ENCODE results near the gene SEPTIN5. TPM values are rescaled to one million over a fixed set of nuclear protein-coding genes. Genes with fewer than 3 reads are reported as not detected.

SEPTIN5 gene
- 103 and 108 TPM in 2 replicates for total RNA-seq
- long read RNA-seq, result 0 reads

- peaks cover 41% of the 10 kb centered on the region for H3K4me1 Mint-ChIP-seq (ENCODE audit: unreplicated experiment)
- H3K27me3 Mint-ChIP-seq (ENCODE audit: unreplicated experiment), result no peaks in the 10 kb centered on the region
- H3K27ac Mint-ChIP-seq (ENCODE audit: unreplicated experiment), result peak within 1 kb of the TSS; percentile 56
- no peak for DNase-seq (ENCODE audit: extremely low spot score, unreplicated experiment)
- H3K9me3 Mint-ChIP-seq (ENCODE audit: unreplicated experiment), result no peaks in the 10 kb centered on the region
- peak within 1 kb of the TSS; percentile 76 for H3K4me3 Mint-ChIP-seq (ENCODE audit: unreplicated experiment)
- TF ChIP-seq, protein P1, sequence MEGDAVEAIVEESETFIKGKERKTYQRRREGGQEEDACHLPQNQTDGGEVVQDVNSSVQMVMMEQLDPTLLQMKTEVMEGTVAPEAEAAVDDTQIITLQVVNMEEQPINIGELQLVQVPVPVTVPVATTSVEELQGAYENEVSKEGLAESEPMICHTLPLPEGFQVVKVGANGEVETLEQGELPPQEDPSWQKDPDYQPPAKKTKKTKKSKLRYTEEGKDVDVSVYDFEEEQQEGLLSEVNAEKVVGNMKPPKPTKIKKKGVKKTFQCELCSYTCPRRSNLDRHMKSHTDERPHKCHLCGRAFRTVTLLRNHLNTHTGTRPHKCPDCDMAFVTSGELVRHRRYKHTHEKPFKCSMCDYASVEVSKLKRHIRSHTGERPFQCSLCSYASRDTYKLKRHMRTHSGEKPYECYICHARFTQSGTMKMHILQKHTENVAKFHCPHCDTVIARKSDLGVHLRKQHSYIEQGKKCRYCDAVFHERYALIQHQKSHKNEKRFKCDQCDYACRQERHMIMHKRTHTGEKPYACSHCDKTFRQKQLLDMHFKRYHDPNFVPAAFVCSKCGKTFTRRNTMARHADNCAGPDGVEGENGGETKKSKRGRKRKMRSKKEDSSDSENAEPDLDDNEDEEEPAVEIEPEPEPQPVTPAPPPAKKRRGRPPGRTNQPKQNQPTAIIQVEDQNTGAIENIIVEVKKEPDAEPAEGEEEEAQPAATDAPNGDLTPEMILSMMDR (IDR thresholded peaks at IDR 0.05), result no peak
- H3K36me3 Mint-ChIP-seq (ENCODE audit: unreplicated experiment), result no peaks in the 10 kb centered on the region
These were observed at the start of gene SEPTIN5 for GRCh38 chr22:19714312-19715187. Gene SEPTIN5 (plus strand): TSS chr22:19714503. CDS start chr22:19714589, 86 bp downstream.

DNA sequence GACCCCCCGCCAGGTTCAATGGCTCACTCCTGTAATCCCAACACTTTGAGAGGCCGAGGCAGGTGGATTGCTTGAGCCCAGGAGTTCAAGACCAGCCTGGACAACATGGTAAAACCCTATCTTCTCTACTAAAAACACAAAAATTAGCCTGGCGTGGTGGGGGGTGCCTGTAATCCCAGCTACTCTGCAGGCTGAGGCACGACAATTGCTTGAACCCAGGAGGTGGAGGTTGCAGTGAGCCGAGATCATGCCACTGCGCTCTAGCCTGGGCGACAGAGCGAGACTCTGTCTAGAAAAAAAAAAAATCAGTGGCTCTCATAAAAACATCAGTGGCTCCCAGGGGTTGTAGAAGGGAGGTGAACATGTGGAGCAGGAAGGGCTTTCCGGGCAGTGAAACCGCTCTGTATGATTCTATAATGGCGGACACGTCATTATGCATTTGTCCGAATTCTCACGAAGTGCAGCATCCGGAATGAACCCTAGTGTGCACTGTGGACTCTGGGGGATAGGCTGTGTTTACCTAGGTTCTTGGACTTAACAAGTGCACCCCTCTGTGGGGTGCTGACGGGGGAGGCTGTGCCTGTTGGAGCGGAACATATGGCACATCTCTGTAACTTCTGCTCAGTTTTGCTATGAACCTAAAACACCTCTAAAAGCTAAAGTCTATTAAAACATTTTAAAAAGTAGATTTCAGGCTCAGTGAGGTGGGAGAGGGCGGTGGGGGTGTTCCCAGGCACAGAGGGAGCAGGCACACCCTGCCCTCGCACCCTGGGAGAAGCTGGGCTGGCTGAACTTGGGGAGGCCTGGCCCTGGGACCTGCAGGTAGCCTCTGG lies 49.1 kb upstream of the SEPTIN5 start:
- H3K4me3 Mint-ChIP-seq (ENCODE audit: unreplicated experiment), result peak overlapping the region; percentile 38

DNA sequence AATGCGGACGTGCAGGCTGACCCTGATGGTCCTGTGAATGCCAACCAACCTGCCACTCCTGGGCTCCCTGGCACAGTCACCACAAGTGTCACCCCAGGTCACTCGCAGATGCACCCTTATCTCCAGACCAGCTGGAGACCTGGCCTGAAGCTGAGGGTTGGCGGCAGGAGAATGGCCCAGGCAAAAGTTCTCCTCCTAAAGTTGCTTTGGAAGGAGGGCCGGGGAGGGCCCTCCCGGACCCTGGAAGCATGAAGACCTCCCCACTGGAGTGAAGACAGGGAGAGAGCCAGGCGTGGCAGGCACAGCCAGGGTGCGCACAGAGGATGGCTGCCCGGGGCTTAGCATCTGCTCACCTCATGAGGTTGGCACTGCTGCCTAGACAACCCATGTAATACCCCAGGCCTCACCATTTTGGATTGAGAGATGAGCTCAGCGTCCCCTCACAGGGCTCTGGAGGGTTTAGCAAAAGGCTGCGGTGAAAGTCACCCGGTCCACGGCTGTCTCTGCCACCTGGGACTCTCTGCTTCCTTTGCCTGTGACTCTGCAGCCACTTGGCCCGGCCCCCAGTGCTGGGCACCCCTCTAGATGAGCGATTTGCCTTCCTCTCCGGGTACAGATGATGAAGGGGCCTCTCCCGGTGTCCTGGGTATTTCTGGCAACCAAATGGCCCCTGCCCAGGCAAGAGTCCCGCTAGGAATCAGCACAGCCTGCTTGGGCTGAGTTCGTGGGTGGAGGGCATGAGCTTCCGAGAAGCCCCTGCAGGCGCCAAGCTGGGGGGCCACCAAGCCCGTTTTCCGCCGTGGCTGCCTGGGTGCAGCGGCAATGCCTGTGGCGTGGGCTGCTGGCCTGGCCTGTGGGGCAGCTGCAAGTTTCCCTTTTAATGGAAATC lies 48.3 kb upstream of the SEPTIN5 start:
- H3K36me3 Mint-ChIP-seq (ENCODE audit: unreplicated experiment), result no peaks in the 10 kb centered on the region
- peak overlapping the region; percentile 97 for H3K27ac Mint-ChIP-seq (ENCODE audit: unreplicated experiment)
- no peaks in the 10 kb centered on the region for H3K9me3 Mint-ChIP-seq (ENCODE audit: unreplicated experiment)
- peaks cover 91% of the 10 kb centered on the region for H3K4me1 Mint-ChIP-seq (ENCODE audit: unreplicated experiment)
- H3K4me3 Mint-ChIP-seq (ENCODE audit: unreplicated experiment), result peak overlapping the region; percentile 67
- no peaks in the 10 kb centered on the region for H3K27me3 Mint-ChIP-seq (ENCODE audit: unreplicated experiment)
- peak; percentile 83 for DNase-seq (ENCODE audit: extremely low spot score, unreplicated experiment)
- TF ChIP-seq, protein P1 (IDR thresholded peaks at IDR 0.05), result no peak

More for the DNA sequence above, 49.1 kb upstream of the SEPTIN5 start:
- peak; percentile 74 for DNase-seq (ENCODE audit: extremely low spot score, unreplicated experiment)
- TF ChIP-seq, protein P1 (IDR thresholded peaks at IDR 0.05), result no peak
- peaks cover 86% of the 10 kb centered on the region for H3K4me1 Mint-ChIP-seq (ENCODE audit: unreplicated experiment)
- H3K27ac Mint-ChIP-seq (ENCODE audit: unreplicated experiment), result peak overlapping the region; percentile 97
- no peaks in the 10 kb centered on the region for H3K9me3 Mint-ChIP-seq (ENCODE audit: unreplicated experiment)
- H3K27me3 Mint-ChIP-seq (ENCODE audit: unreplicated experiment), result no peaks in the 10 kb centered on the region
- H3K36me3 Mint-ChIP-seq (ENCODE audit: unreplicated experiment), result no peaks in the 10 kb centered on the region

GRCh38 chr22:19666673-19667593 lies 47.4 kb upstream of the SEPTIN5 start:
- H3K9me3 Mint-ChIP-seq (ENCODE audit: unreplicated experiment), result no peaks in the 10 kb centered on the region
- peak overlapping the region; percentile 67 for H3K4me3 Mint-ChIP-seq (ENCODE audit: unreplicated experiment)
- no peaks in the 10 kb centered on the region for H3K36me3 Mint-ChIP-seq (ENCODE audit: unreplicated experiment)
- peak; percentile 82 for DNase-seq (ENCODE audit: extremely low spot score, unreplicated experiment)
- peaks cover 85% of the 10 kb centered on the region for H3K4me1 Mint-ChIP-seq (ENCODE audit: unreplicated experiment)
- H3K27ac Mint-ChIP-seq (ENCODE audit: unreplicated experiment), result peak overlapping the region; percentile 97
- H3K27me3 Mint-ChIP-seq (ENCODE audit: unreplicated experiment), result no peaks in the 10 kb centered on the region
- TF ChIP-seq, protein P1 (IDR thresholded peaks at IDR 0.05), result no peak
